Right atrium auricular region (tissue), 2 donors: ENCODE data around the gene PYY. TPM values are rescaled to one million over a fixed set of nuclear protein-coding genes. Genes with fewer than 3 reads are reported as not detected.
"Not testable (repeated sequence)": the region's sequence is repeated elsewhere in the genome, so short reads cannot be mapped to it uniquely, and the experiment has no call there.

Experiments
- DNase-seq: peaks from one replicate; pipeline ENCODE4 v3.0.0-alpha.2; 2019; ENCODE audit warnings: low spot score
- H3K27ac ChIP-seq, 2 donors: fragments of 200-600 bp; sonication (generic); 1 replicate in 1 of 2; 2 replicates in 1 of 2; pipeline ENCODE4 v1.5.1; 2016 to 2019
- H3K27me3 ChIP-seq, 2 donors: fragments of 200-600 bp; sonication (generic); one replicate each; pipeline versions ENCODE4 v1.5.1 to v1.6.0; 2017 to 2019
- H3K36me3 ChIP-seq: fragments of 200-600 bp; sonication (generic); one replicate; pipeline ENCODE4 v1.5.1; 2016
- H3K4me1 ChIP-seq, 2 donors: fragments of 200-600 bp; sonication (generic); one replicate each; pipeline versions ENCODE4 v1.5.1 to v1.6.0; 2017 to 2019
- H3K4me3 ChIP-seq, 2 donors: fragments of 200-600 bp; sonication (generic); 1 replicate in 1 of 2; 2 replicates in 1 of 2; pipeline ENCODE4 v1.5.1; 2017 to 2019; ENCODE audit warnings: mild to moderate bottlenecking in 1 of 2, moderate library complexity in 1 of 2
- H3K9me3 ChIP-seq, 2 donors: fragments of 200-600 bp; sonication (generic); one replicate each; pipeline ENCODE4 v1.5.1; 2019
- total RNA-seq, 2 donors: library from RNA; depleted of rRNA; stranded (reverse); fragments of >200 nt; gene quantifications; one replicate each; pipeline ENCODE4 v1.1.0, GENCODE V29; 2016
- TF ChIP-seq, protein P1 (sequence below), 2 donors: fragments of 200-600 bp; sonication (generic); IDR thresholded peaks; one replicate each; pipeline ENCODE4 v1.5.1; 2019; ENCODE audit warnings: antibody characterized with exemption in 2 of 2

The PYY gene
- total RNA-seq, 2 donors from 2014 or later = not detected

DNA sequence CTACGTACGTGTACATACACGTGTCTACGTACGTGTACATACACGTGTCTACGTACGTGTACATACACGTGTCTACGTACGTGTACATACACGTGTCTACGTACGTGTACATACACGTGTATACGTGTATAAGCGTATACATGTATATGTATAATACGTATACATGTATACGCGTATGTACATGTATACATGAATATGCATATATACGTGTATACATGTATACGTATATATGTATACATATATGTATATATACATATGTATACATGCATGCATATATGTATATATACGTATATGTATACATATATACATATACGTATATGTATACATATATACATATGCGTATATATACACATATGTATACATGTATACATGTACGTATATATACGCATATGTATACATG is 22.2 kb upstream of the PYY start:
- DNase-seq = no peak
- H3K27ac ChIP-seq = no peak overlapping the region
- no peaks in the 10 kb centered on the region for H3K4me1 ChIP-seq
- no peaks in the 10 kb centered on the region for H3K9me3 ChIP-seq
- TF ChIP-seq, protein P1, sequence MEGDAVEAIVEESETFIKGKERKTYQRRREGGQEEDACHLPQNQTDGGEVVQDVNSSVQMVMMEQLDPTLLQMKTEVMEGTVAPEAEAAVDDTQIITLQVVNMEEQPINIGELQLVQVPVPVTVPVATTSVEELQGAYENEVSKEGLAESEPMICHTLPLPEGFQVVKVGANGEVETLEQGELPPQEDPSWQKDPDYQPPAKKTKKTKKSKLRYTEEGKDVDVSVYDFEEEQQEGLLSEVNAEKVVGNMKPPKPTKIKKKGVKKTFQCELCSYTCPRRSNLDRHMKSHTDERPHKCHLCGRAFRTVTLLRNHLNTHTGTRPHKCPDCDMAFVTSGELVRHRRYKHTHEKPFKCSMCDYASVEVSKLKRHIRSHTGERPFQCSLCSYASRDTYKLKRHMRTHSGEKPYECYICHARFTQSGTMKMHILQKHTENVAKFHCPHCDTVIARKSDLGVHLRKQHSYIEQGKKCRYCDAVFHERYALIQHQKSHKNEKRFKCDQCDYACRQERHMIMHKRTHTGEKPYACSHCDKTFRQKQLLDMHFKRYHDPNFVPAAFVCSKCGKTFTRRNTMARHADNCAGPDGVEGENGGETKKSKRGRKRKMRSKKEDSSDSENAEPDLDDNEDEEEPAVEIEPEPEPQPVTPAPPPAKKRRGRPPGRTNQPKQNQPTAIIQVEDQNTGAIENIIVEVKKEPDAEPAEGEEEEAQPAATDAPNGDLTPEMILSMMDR (IDR thresholded peaks at IDR 0.05) = no peak
- H3K27me3 ChIP-seq = no peaks in the 10 kb centered on the region
- no peaks in the 10 kb centered on the region for H3K36me3 ChIP-seq
- H3K4me3 ChIP-seq = no peak overlapping the region

- no peaks in the 10 kb centered on the region for H3K4me1 ChIP-seq
- no peak overlapping the region for H3K4me3 ChIP-seq
- no peaks in the 10 kb centered on the region for H3K27me3 ChIP-seq
- DNase-seq = no peak
- H3K36me3 ChIP-seq = no peaks in the 10 kb centered on the region
- TF ChIP-seq, protein P1 (IDR thresholded peaks at IDR 0.05) = no peak
- no peak overlapping the region for H3K27ac ChIP-seq
- H3K9me3 ChIP-seq = no peaks in the 10 kb centered on the region
Observed at GRCh38 chr17:43974382-43975266, 20.9 kb upstream of the PYY start.

DNA sequence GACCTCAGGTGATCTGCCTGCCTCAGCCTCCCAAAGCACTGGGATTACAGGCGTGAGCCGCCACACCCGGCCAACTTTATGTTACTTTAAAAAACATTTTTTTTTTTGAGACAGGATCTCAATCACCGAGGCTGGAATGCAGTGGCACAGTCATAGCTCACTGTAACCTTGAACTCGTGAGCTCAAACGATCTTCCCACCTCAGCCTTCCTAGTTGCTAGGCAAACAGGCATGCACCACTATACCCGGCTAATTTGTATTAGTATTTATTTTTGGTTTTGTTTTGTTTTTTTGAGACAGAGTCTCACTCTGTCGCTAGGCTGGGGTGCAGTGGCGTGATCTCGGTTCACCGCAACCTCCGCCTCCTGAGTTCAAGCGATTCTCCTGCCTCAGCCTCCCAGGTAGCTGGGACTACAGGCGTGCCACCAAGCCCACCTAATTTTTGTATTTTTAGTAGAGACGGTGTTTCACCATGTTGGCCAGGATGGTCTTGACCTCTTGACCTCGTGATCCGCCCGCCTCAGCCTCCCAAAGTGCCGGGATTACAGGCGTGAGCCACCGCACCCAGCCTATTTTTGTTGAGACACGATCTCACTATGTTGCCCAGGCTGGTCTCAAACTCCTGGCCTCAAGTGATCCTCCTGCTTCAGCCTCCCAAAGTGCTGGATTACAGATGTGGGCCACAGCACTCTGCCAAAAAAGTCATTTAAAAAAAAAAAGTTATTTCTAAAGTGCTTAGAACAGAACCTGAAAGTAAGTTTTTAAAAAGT is 18.9 kb upstream of the PYY start:
- not testable (repeated sequence) for H3K36me3 ChIP-seq, H3K27me3 ChIP-seq, H3K4me3 ChIP-seq, DNase-seq, H3K4me1 ChIP-seq, H3K9me3 ChIP-seq, H3K27ac ChIP-seq

DNA sequence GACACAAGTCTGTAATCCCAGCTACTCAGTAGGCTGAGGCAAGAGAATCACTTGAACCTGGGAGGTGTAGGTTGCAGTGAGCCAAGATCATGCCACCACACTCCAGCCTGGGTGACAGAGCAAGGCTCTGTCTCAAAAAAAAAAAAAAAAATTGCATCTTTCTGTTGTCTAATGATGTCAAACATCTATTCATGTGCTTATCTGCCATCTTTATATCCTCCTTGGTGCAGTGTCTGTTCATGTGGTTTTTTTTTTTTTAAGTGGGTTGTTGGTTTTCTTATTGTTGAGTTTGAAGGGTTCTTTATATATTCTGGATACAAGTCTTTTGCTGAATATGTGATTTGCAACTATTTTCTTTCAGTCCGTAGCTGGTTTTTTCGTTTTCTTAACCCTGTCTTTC is 17.7 kb upstream of the PYY start:
- DNase-seq, H3K4me1 ChIP-seq: not testable (repeated sequence)

DNA sequence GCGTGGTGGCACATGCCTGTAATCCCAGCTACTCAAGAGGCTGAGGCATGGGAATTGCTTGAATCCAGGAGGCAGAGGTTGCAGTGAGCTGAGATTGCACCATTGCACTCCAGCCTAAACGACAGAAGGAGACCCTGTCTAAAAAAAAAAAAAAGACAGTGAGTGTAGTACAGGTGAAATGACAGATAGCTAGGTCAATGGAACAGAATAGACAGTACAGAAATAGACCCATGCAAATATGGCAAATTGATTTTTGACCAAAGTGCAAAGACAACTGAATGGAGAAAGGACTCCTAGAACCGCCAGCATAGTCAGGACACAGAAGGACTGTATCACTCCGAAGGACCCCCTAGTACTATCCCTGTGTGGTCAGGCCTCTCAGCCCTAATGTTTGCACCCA is 16.6 kb upstream of the PYY start:
- Histone ChIP-seq H3K27ac (no peak overlapping the region), H3K9me3 (no peaks in the 10 kb centered on the region), H3K27me3 (no peaks in the 10 kb centered on the region), H3K36me3 (no peaks in the 10 kb centered on the region), H3K4me1 (no peaks in the 10 kb centered on the region), H3K4me3 (no peak overlapping the region)
- no peak for DNase-seq
- TF ChIP-seq, protein P1 (IDR thresholded peaks at IDR 0.05) = no peak

More for the DNA sequence above, 17.7 kb upstream of the PYY start:
- not testable (repeated sequence) for H3K27ac ChIP-seq, H3K9me3 ChIP-seq, H3K36me3 ChIP-seq, H3K4me3 ChIP-seq, H3K27me3 ChIP-seq

GRCh38 chr17:43967251-43967875 is 13.6 kb upstream of the PYY start:
- Histone ChIP-seq H3K27me3 (no peaks in the 10 kb centered on the region), H3K27ac (no peak overlapping the region), H3K36me3 (no peaks in the 10 kb centered on the region), H3K4me1 (no peaks in the 10 kb centered on the region), H3K4me3 (no peak overlapping the region), H3K9me3 (no peaks in the 10 kb centered on the region)
- DNase-seq = no peak
- TF ChIP-seq, protein P1 (IDR thresholded peaks at IDR 0.05) = no peak
